ENCODE measurements around the gene TSHZ2. TPM values are rescaled to one million over a fixed set of nuclear protein-coding genes. Genes with fewer than 3 reads are reported as not detected.

The TSHZ2 gene
- total RNA-seq, 1 donor from 2014 or later, result 51.9 TPM

GRCh38 chr20:53250456-53250855 lies 278.3 kb downstream of the TSHZ2 start:
- Histone ChIP-seq H3K9me3 (no peaks in the 10 kb centered on the region), H3K27ac (no peak overlapping the region), H3K4me3 (no peak overlapping the region), H3K27me3 (no peaks in the 10 kb centered on the region), H3K36me3 (no peaks in the 10 kb centered on the region), H3K4me1 (no peaks in the 10 kb centered on the region)
- TF ChIP-seq CTCF (IDR thresholded peaks at IDR 0.05), result no peak
- no peak for DNase-seq (ENCODE audit: low spot score in 2 of 2)
- intact Hi-C loops (cut with DNase I), result no loop called here

- H3K27ac ChIP-seq, result no peak overlapping the region
- H3K9me3 ChIP-seq, result no peaks in the 10 kb centered on the region
- DNase-seq (ENCODE audit: low spot score in 2 of 2), result no peak
- no peaks in the 10 kb centered on the region for H3K4me1 ChIP-seq
- H3K27me3 ChIP-seq, result no peaks in the 10 kb centered on the region
- no peaks in the 10 kb centered on the region for H3K36me3 ChIP-seq
- no peak for TF ChIP-seq CTCF (IDR thresholded peaks at IDR 0.05)
- no peak overlapping the region for H3K4me3 ChIP-seq
- intact Hi-C loops (cut with DNase I), result no loop called here
These were observed 279.8 kb downstream of the TSHZ2 start for GRCh38 chr20:53252002-53252401.

GRCh38 chr20:53253668-53254067 lies 281.5 kb downstream of the TSHZ2 start:
- Histone ChIP-seq H3K27me3 (no peaks in the 10 kb centered on the region), H3K9me3 (no peaks in the 10 kb centered on the region), H3K4me3 (no peak overlapping the region), H3K36me3 (no peaks in the 10 kb centered on the region), H3K27ac (no peak overlapping the region), H3K4me1 (no peaks in the 10 kb centered on the region)
- DNase-seq (ENCODE audit: low spot score in 2 of 2), result no peak
- no peak for TF ChIP-seq CTCF (IDR thresholded peaks at IDR 0.05)
- intact Hi-C loops (cut with DNase I), result no loop called here

GRCh38 chr20:53255102-53255710 lies 283.0 kb downstream of the TSHZ2 start:
- Histone ChIP-seq H3K27me3 (no peaks in the 10 kb centered on the region), H3K27ac (no peak overlapping the region), H3K9me3 (no peaks in the 10 kb centered on the region), H3K36me3 (no peaks in the 10 kb centered on the region), H3K4me3 (no peak overlapping the region), H3K4me1 (no peaks in the 10 kb centered on the region)
- intact Hi-C loops (cut with DNase I), result no loop called here
- no peak for DNase-seq (ENCODE audit: low spot score in 2 of 2)
- TF ChIP-seq CTCF (IDR thresholded peaks at IDR 0.05), result no peak

GRCh38 chr20:53258741-53259140 lies 286.6 kb downstream of the TSHZ2 start:
- H3K4me3 ChIP-seq, result no peak overlapping the region
- TF ChIP-seq CTCF (IDR thresholded peaks at IDR 0.05), result no peak
- H3K27ac ChIP-seq, result no peak overlapping the region
- no peaks in the 10 kb centered on the region for H3K9me3 ChIP-seq
- no peaks in the 10 kb centered on the region for H3K4me1 ChIP-seq
- intact Hi-C loops (cut with DNase I), result no loop called here
- H3K27me3 ChIP-seq, result no peaks in the 10 kb centered on the region
- no peak for DNase-seq (ENCODE audit: low spot score in 2 of 2)
- no peaks in the 10 kb centered on the region for H3K36me3 ChIP-seq

GRCh38 chr20:53260168-53260567 lies 288.0 kb downstream of the TSHZ2 start:
- Histone ChIP-seq H3K9me3 (no peaks in the 10 kb centered on the region), H3K27me3 (no peaks in the 10 kb centered on the region), H3K4me3 (no peak overlapping the region), H3K27ac (no peak overlapping the region), H3K36me3 (no peaks in the 10 kb centered on the region), H3K4me1 (no peaks in the 10 kb centered on the region)
- DNase-seq (ENCODE audit: low spot score in 2 of 2), result no peak
- intact Hi-C loops (cut with DNase I), result no loop called here
- TF ChIP-seq CTCF (IDR thresholded peaks at IDR 0.05), result no peak

Measured in ascending aorta (tissue), 2 donors.